DMS53 treated with DMSO at 0.1 percent for 48 hours (cell line): ENCODE measurements around the gene BEGAIN.

Experiments used
- DNase-seq: peaks from one replicate; lab custom pipeline; 2025; ENCODE audit not compliant: unreplicated experiment; lab: John Stamatoyannopoulos, UW

BEGAIN gene

DNA sequence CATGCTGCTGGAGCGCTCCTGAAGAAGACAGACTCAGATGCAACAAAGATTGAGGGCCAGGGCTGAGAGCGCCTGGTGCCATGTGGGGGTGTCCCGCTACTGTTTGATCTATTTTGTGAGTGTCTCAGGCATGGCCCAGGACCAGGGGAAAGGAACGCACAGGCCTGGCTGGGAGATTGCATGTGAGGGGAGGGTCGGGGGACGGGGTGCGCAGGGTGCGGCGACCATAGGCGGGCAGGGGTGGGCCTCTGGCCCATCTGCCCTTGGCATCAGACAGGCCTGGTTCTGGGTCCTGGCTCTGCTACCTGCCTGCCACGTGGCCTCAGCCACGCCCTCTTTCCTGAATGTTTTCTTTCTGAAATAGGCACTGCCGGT, 47.5 kb downstream of the BEGAIN start:
- DNase-seq = no peak

GRCh38 chr14:100539003-100539660, 48.1 kb downstream of the BEGAIN start:
- DNase-seq = no peak

DNA sequence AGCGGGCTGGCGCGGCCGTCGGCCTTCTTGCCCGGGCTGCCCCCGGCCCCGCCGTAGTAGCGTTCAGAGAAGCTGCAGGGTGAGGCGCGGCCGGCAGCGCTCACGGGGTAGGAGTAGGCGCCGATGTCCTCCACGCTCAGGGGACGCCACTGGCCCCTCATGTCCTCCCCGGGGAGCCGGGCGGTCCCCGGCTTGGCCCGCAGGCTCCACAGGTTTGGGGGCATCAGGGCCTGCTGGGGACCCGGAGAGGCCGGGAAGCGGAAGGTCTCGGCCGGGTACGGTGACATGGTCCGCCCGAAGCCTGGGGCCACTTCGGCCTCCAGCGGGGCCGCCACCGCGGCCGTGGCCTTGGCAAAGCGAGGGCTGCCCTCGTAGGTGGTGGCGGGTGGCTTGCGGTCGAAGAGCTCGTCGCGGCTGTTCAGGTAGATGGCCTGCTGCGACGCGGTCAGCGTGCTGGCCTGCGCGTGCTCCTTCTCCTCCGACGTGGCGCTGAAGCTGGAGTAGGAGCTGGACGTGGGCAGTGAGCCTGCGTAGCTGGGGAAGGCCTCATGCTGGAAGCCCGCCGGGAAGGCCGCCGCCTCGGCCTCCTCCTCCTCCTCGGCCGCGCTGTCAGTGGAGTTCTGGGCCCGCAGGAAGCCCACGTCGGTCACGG, 48.7 kb downstream of the BEGAIN start:
- DNase-seq = no peak

GRCh38 chr14:100537446-100538350, 49.5 kb downstream of the BEGAIN start:
- no peak for DNase-seq

- DNase-seq = no peak
These were observed 50.3 kb downstream of the BEGAIN start for GRCh38 chr14:100536721-100537445.

DNA sequence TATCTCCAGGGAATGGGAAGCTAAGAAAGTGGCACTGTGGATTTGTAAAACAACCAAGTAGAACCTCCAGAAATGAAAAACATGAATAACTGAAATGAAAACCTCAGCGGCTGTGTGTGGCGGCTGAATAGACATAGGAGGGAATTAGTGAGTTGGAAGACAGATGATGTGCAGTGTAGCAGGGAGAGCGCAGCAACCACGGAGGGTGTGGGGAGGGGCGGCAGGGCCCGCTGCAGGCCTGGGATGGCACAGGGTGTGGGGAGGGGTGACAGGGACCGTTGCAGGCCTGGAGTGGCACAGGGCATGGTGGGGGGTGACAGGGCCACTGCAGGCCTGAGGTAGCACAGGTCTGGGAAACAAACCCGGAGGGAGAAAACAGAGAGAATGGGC, 51.1 kb downstream of the BEGAIN start:
- DNase-seq = no peak

GRCh38 chr14:100535287-100536120, 51.7 kb downstream of the BEGAIN start:
- no peak for DNase-seq

GRCh38 chr14:100534528-100535286, 52.5 kb downstream of the BEGAIN start:
- DNase-seq = no peak

DNA sequence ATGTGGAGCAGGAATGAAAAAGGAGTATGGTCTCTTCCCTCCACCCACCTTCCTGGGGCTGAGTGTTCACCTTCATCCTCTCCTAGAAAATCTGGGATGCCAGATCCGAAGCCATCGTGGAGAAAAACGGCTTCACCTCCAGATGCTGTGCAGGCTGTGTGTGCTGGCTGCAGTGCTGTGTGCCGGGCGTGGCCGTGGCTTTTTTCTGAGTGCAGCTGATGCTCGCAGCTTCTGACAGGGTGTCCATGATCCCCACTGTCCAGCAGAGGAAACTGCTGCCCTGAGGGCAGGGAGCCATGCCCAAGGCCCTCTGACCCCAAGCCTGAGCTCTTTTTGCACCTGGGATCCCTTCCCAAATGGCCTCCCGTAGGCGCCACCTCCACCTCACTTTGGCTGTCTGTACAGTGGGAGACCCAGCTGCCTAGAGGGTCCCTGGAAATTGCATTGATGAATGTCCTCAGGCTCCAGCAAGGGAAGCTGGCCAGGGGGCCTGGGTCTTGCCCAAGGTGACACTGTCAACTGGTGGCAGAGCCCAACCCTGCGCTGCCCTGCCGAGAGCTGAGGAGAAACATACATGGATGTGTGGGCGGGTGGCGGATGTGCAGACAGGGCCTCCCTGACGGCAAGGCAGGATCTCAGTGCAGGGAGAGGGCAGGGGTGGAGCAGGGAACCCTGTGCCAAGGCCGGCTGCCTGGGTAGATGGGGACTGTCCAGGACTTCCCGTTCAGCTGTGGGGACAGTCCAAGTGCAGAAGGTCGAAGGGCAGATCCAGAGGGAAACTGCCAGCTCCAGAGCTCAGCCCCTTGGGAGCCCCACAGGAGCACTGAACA, 53.3 kb downstream of the BEGAIN start:
- DNase-seq = no peak

DNA sequence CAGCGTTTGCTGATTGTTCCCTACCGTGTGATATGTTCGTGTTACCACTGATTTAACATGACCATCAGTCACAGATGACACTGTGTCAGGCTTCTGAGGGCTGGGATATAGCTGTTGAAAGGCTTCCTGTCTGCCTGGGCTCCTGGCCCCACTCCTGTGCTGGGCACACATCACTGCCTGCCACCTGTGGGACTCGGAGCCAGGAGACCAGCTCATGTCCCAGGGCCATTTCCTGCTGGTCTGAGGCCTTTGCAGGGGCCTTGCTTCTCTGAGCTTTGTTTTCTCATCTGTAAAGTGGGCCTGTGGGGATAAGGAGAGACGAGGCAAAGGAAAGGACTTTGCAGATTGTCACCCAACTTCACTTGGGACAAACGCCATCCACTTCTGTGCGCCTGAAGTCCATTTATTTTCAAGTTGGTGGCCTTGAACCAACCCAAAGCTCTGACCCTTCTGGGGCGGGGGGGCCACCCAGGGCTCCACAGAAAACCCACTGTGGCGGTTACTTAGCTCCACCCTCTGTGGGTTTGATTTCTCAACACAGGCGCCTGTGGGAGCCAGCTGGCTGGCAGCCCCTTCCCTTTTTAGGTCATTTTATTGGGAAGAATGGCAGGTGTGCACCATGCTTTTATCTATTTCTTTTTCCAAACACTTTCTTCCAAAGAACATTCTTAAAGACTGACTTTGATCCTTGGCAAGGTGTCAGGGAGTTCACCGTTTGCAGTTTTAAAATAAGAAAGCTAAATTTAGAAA, 54.1 kb downstream of the BEGAIN start:
- DNase-seq = no peak

GRCh38 chr14:100532154-100532861, 54.9 kb downstream of the BEGAIN start:
- no peak for DNase-seq

- no peak for DNase-seq
These were observed 55.8 kb downstream of the BEGAIN start for GRCh38 chr14:100531152-100532121.

- DNase-seq = no peak
These were observed 56.7 kb downstream of the BEGAIN start for GRCh38 chr14:100530270-100531072.

DNA sequence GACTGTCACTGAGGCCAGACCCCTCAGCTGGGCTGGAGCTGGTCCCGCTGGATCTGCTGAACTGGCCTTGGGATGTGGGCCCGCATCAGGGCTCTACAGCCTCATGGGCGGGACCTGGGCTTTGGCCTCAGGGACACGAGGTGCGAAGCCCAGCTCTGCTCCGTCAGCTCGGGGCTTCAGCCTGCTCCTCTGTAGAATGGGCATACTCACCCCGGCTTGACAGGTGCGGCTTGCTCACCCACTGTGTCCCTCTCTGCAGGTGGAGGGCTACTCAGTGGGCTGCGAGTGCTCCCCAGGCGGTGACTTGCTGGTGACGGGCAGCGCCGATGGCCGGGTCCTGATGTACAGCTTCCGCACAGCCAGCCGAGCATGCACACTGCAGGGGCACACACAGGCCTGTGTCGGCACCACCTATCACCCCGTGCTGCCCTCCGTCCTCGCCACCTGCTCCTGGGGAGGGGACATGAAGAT, 57.6 kb downstream of the BEGAIN start:
- DNase-seq = no peak

DNA sequence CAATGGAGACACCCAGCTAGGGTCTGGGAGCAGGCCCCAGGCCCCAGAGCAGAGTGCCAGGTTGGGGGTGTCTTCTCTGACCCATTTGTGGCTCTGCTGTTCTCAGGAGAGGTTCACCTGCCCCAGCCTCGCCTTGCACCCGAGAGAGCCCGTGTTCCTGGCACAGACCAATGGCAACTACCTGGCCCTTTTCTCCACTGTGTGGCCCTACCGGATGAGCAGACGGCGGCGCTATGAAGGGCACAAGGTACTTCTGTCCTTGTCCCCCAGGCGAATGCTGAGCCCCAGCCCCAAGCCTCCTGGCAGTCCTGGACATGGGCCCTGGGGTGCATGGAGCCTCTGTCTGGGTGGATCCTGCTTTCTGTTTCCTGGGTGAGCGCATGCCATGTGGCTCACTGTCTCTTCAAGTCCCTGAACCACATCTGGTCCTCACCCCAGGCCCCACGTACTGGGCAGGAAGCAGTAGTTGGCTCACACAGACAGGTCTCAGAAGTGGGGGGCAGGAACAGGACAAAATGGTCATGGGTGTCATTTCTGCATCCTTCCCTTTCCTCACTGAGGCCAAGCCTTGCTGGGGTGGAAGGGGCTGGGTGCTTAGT, 58.2 kb downstream of the BEGAIN start:
- DNase-seq = no peak
